ENCODE results near the gene RPTN. TPM values are rescaled to one million over a fixed set of nuclear protein-coding genes. Genes with fewer than 3 reads are reported as not detected.

Gene RPTN
- total and polyA plus RNA-seq, 2 of the 4 experiments (the other 2 are of a cell fraction) = not detected

DNA sequence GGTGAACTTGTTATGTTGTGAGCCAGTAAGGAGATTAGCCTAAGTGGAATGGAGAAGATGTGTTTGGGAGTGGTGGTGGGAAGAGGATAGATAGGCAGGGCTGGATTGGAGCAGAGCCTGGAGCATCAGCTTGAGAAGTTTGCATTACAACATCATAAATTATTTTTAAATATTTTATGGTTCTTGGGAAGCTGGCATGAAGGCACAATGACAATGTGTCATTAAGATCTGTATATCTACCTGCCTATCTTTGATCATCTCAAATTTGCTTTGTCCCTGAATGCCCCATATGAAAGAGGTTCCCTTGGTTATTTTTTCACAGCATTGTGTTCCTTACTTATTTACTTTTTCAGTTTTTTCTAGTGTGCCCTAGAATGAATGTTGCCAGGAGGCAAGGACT lies 32.7 kb upstream of the RPTN start:
- Histone ChIP-seq H2BK120ac (ENCODE audit: low read depth, low read length) (no peak overlapping the region), H3K4me3 (ENCODE audit: insufficient read depth, low read depth, low read length) (no peak overlapping the region), H2BK5ac (ENCODE audit: low read depth, low read length, poor library complexity, severe bottlenecking) (no peak overlapping the region), H4K5ac (ENCODE audit: low read depth, low read length) (no peak overlapping the region), H3K56ac (ENCODE audit: extremely low read depth, insufficient read depth, low read length) (no peak overlapping the region), H3K18ac (ENCODE audit: low read depth, low read length) (no peak overlapping the region), H3K4me2 (ENCODE audit: low read depth, low read length) (no peak overlapping the region), H3K27ac (ENCODE audit: insufficient read depth, low read length) (no peak overlapping the region), H3K9me3 (ENCODE audit: control insufficient read depth, insufficient read depth, low read length) (no peaks in the 10 kb centered on the region), H3K36me3 (ENCODE audit: control insufficient read depth, insufficient read depth, low read length) (no peaks in the 10 kb centered on the region), H3K27me3 (ENCODE audit: control insufficient read depth, insufficient read depth, low read length) (no peaks in the 10 kb centered on the region), H2BK20ac (ENCODE audit: low read depth, low read length) (no peak overlapping the region), H3K4ac (ENCODE audit: low read depth, low read length) (no peak overlapping the region), H2AK9ac (replicated peaks; ENCODE audit: low read depth, low read length, poor library complexity) (no peak overlapping the region), H3K4me1 (ENCODE audit: control insufficient read depth, insufficient read depth, low read length) (no peaks in the 10 kb centered on the region), H4K8ac (ENCODE audit: low read depth in 2 of 2, low read length in 2 of 2) (no peak overlapping the region), H3K23ac (ENCODE audit: low read depth, low read length) (no peak overlapping the region), H4K20me1 (ENCODE audit: insufficient read depth, low read length) (no peaks in the 10 kb centered on the region), H3K14ac (replicated peaks; ENCODE audit: low read depth, low read length) (no peak overlapping the region), H2AK5ac (ENCODE audit: low read depth, low read length) (no peak overlapping the region), H2AFZ (replicated peaks; ENCODE audit: low read length, poor library complexity) (no peak overlapping the region), H2BK15ac (ENCODE audit: low read depth, low read length) (no peak overlapping the region), H3K79me1 (ENCODE audit: low read depth in 1 of 2, low read length in 2 of 2) (no peaks in the 10 kb centered on the region), H3K9me1 (ENCODE audit: insufficient read depth, low read length) (no peaks in the 10 kb centered on the region), H3K9ac (ENCODE audit: low read depth, low read length) (no peak overlapping the region), H4K91ac (ENCODE audit: insufficient read depth, low read depth, low read length) (no peak overlapping the region)
- CTCF ChIA-PET = no interaction called here
- dilution Hi-C loops (cut with HindIII; ENCODE audit: low sequenced_read_pairs, unreplicated experiment) = no loop called here
- in situ Hi-C loops (cut with MboI; ENCODE audit: low sequenced_read_pairs) = no loop called here
- ATAC-seq (ENCODE audit: low read depth) = no peak
- no peak for TF ChIP-seq POLR2A (IDR thresholded peaks at IDR 0.05; ENCODE audit: low read depth, low read length)
- no peak for TF ChIP-seq CHD1 (IDR thresholded peaks at IDR 0.05; ENCODE audit: low read depth, low read length)
- no peak for TF ChIP-seq MXI1 (IDR thresholded peaks at IDR 0.05; ENCODE audit: borderline replicate concordance, low read depth, low read length)
- TF ChIP-seq, protein P1, sequence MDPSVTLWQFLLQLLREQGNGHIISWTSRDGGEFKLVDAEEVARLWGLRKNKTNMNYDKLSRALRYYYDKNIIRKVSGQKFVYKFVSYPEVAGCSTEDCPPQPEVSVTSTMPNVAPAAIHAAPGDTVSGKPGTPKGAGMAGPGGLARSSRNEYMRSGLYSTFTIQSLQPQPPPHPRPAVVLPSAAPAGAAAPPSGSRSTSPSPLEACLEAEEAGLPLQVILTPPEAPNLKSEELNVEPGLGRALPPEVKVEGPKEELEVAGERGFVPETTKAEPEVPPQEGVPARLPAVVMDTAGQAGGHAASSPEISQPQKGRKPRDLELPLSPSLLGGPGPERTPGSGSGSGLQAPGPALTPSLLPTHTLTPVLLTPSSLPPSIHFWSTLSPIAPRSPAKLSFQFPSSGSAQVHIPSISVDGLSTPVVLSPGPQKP (IDR thresholded peaks at IDR 0.05; ENCODE audit: borderline replicate concordance, low read depth, low read length) = no peak
- TF ChIP-seq MAFK (IDR thresholded peaks at IDR 0.05; ENCODE audit: low read depth, low read length) = no peak
- no peak for TF ChIP-seq RCOR1 (IDR thresholded peaks at IDR 0.05; ENCODE audit: insufficient replicate concordance, low read length)
- TF ChIP-seq, protein P2, sequence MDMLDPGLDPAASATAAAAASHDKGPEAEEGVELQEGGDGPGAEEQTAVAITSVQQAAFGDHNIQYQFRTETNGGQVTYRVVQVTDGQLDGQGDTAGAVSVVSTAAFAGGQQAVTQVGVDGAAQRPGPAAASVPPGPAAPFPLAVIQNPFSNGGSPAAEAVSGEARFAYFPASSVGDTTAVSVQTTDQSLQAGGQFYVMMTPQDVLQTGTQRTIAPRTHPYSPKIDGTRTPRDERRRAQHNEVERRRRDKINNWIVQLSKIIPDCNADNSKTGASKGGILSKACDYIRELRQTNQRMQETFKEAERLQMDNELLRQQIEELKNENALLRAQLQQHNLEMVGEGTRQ (IDR thresholded peaks at IDR 0.05; ENCODE audit: low read depth, low read length) = no peak
- no peak for TF ChIP-seq RAD21 (IDR thresholded peaks at IDR 0.05; ENCODE audit: low read length)
- no peak for TF ChIP-seq MAZ (IDR thresholded peaks at IDR 0.05; ENCODE audit: borderline replicate concordance, low read depth, low read length)
- no peak for TF ChIP-seq BHLHE40 (IDR thresholded peaks at IDR 0.05; ENCODE audit: low read depth, low read length)
- TF ChIP-seq, protein P3, sequence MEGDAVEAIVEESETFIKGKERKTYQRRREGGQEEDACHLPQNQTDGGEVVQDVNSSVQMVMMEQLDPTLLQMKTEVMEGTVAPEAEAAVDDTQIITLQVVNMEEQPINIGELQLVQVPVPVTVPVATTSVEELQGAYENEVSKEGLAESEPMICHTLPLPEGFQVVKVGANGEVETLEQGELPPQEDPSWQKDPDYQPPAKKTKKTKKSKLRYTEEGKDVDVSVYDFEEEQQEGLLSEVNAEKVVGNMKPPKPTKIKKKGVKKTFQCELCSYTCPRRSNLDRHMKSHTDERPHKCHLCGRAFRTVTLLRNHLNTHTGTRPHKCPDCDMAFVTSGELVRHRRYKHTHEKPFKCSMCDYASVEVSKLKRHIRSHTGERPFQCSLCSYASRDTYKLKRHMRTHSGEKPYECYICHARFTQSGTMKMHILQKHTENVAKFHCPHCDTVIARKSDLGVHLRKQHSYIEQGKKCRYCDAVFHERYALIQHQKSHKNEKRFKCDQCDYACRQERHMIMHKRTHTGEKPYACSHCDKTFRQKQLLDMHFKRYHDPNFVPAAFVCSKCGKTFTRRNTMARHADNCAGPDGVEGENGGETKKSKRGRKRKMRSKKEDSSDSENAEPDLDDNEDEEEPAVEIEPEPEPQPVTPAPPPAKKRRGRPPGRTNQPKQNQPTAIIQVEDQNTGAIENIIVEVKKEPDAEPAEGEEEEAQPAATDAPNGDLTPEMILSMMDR (conservative IDR thresholded peaks at IDR 0.05; ENCODE audit: low read depth, low read length) = no peak
- no peak for TF ChIP-seq FOS (IDR thresholded peaks at IDR 0.05; ENCODE audit: low read depth, low read length)
- TF ChIP-seq SMC3 (IDR thresholded peaks at IDR 0.05; ENCODE audit: low read depth, low read length) = no peak
- no peak for TF ChIP-seq CEBPB (IDR thresholded peaks at IDR 0.05; ENCODE audit: low read depth, low read length)
- TF ChIP-seq RFX5 (IDR thresholded peaks at IDR 0.05; ENCODE audit: low read depth, low read length) = no peak
- TF ChIP-seq NFE2L2 (IDR thresholded peaks at IDR 0.05; ENCODE audit: low read depth, low read length) = no peak
- no TSS peak for BruUV-seq (replicated peaks)
- intact Hi-C loops (cut with micrococcal nuclease) = no loop called here
- no peak for DNase-seq
- POLR2A ChIA-PET (ENCODE audit: unreplicated experiment) = no interaction called here

Data from IMR-90 (cell line).